Fibroblast of the aortic adventitia (primary cell): ENCODE data around the gene SOCS3. TPM values are rescaled to one million over a fixed set of nuclear protein-coding genes. Genes with fewer than 3 reads are reported as not detected.

Source experiments
- DNase-seq: peaks from one replicate; pipeline ENCODE4 v3.0.0-alpha.2; 2010; ENCODE audit warnings: low read depth
- H3K4me3 ChIP-seq: 2 replicates; pipeline ENCODE4 v1.5.1; 2011; ENCODE audit warnings: low read depth, mild to moderate bottlenecking, control low read depth, low read length, moderate library complexity
- CTCF ChIP-seq: IDR thresholded peaks from 2 replicates; pipeline ENCODE4 v1.5.1; 2011; ENCODE audit warnings: mild to moderate bottlenecking, low read length, control low read depth, inconsistent platforms; ENCODE audit not compliant: insufficient read depth
- total RNA-seq: library from RNA; depleted of rRNA; stranded (reverse); fragments of >200 nt; gene quantifications from 2 replicates; pipeline ENCODE4 v1.2.3, GENCODE V29; 2012; ENCODE audit warnings: low replicate concordance

SOCS3 gene
- total RNA-seq, 1 donor = 50.6 TPM

- no peak overlapping the region for H3K4me3 ChIP-seq
- no peak for TF ChIP-seq CTCF
- DNase-seq = no peak
Observed at GRCh38 chr17:78322858-78323455, 36.9 kb downstream of the SOCS3 start.

- no peak for TF ChIP-seq CTCF
- DNase-seq = no peak
- H3K4me3 ChIP-seq = no peak overlapping the region
Observed at GRCh38 chr17:78322327-78322857, 37.5 kb downstream of the SOCS3 start.

- no peak for TF ChIP-seq CTCF
- H3K4me3 ChIP-seq = no peak overlapping the region
- DNase-seq = no peak
Observed at GRCh38 chr17:78318843-78319242, 41.0 kb downstream of the SOCS3 start.

GRCh38 chr17:78318407-78318806 lies 41.5 kb downstream of the SOCS3 start:
- H3K4me3 ChIP-seq = no peak overlapping the region
- TF ChIP-seq CTCF = no peak
- DNase-seq = no peak

GRCh38 chr17:78317794-78318400 lies 42.0 kb downstream of the SOCS3 start:
- no peak for TF ChIP-seq CTCF
- DNase-seq = no peak
- H3K4me3 ChIP-seq = no peak overlapping the region

GRCh38 chr17:78316867-78317789 lies 42.7 kb downstream of the SOCS3 start:
- no peak overlapping the region for H3K4me3 ChIP-seq
- peak; percentile 45 for DNase-seq
- TF ChIP-seq CTCF = no peak
